NCI-H2107 treated with DMSO at 0.1 percent for 48 hours (cell line): Measurements from ENCODE around the gene EIPR1.

Experiments used
- DNase-seq: peaks from one replicate; lab custom pipeline; 2025; ENCODE audit not compliant: unreplicated experiment; lab: John Stamatoyannopoulos, UW

The EIPR1 gene

DNA sequence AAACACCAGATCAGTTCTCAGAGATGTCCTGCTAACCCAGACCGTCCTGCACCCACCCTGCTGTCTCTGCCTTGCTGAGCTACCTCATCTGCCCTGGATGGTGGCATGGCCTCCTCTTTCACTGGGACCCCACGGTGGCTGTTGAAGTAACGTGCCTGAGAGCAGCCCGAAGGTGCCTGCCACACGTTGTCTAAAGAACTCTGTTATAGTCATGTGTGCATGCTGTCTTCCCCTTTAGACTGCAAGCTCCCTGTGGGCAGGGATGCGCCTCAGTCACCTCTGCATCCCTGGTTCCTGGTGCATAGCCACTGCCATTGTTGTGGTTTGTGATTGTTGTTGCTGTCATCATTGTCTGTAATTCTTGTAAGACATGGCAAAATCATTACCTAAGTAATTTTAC, 235.9 kb downstream of the EIPR1 start:
- DNase-seq, result no peak

DNA sequence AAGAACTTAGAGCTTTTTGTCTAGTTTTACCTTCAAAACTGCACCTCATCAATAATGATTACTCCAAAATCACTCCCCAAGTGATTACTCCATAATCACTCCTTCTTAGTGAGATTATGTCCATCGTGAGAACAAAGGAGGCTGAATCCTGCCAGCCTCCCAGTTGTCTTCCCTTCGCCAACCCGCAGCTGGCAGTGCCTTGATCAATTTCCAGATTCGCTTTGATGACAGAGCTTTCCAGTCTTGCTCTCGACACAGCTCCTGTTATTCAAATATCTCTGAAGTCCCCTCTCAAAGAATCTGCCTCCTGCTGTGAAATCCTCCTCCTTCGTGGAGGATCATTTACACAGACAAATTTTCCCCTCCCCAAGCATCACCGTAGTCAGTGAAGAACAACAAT, 237.7 kb downstream of the EIPR1 start:
- no peak for DNase-seq
